ENCODE data around the gene ARHGAP15.

ARHGAP15 gene

GRCh38 chr2:143617803-143618415 lies 488.7 kb downstream of the ARHGAP15 start:
- H3K4me3 ChIP-seq (ENCODE audit: low read depth, low read length): no peak overlapping the region
- DNase-seq (ENCODE audit: low read depth): no peak
- TF ChIP-seq CTCF (conservative IDR thresholded peaks at IDR 0.05; ENCODE audit: low read depth, low read length): no peak

- H3K4me3 ChIP-seq (ENCODE audit: low read depth, low read length): no peak overlapping the region
- TF ChIP-seq CTCF (conservative IDR thresholded peaks at IDR 0.05; ENCODE audit: low read depth, low read length): no peak
- DNase-seq (ENCODE audit: low read depth): no peak
Measured at GRCh38 chr2:143622106-143622505, 492.9 kb downstream of the ARHGAP15 start.

- no peak overlapping the region for H3K4me3 ChIP-seq (ENCODE audit: low read depth, low read length)
- TF ChIP-seq CTCF (conservative IDR thresholded peaks at IDR 0.05; ENCODE audit: low read depth, low read length): no peak
- peak; percentile 23 for DNase-seq (ENCODE audit: low read depth)
Measured at GRCh38 chr2:143623231-143623908, 494.2 kb downstream of the ARHGAP15 start.

- DNase-seq (ENCODE audit: low read depth): peak; percentile 6
Measured at GRCh38 chr2:143623909-143624260, 494.7 kb downstream of the ARHGAP15 start.

GRCh38 chr2:143629340-143629739 lies 500.1 kb downstream of the ARHGAP15 start:
- no peak overlapping the region for H3K4me3 ChIP-seq (ENCODE audit: low read depth, low read length)
- DNase-seq (ENCODE audit: low read depth): peak; percentile 81
- TF ChIP-seq CTCF (conservative IDR thresholded peaks at IDR 0.05; ENCODE audit: low read depth, low read length): no peak

More at GRCh38 chr2:143623909-143624260, 494.7 kb downstream of the ARHGAP15 start:
- no peak for TF ChIP-seq CTCF (conservative IDR thresholded peaks at IDR 0.05; ENCODE audit: low read depth, low read length)
- H3K4me3 ChIP-seq (ENCODE audit: low read depth, low read length): no peak overlapping the region

GRCh38 chr2:143632751-143633374 lies 503.6 kb downstream of the ARHGAP15 start:
- no peak overlapping the region for H3K4me3 ChIP-seq (ENCODE audit: low read depth, low read length)
- DNase-seq (ENCODE audit: low read depth): no peak
- TF ChIP-seq CTCF (conservative IDR thresholded peaks at IDR 0.05; ENCODE audit: low read depth, low read length): no peak

Data from choroid plexus epithelial cell (primary cell).